ENCODE measurements around the gene ALOX5.
A peak's percentile ranks its signal among the peaks of the same experiment; 100 is the strongest.
"Not testable (repeated sequence)": the region's sequence is repeated elsewhere in the genome, so short reads cannot be mapped to it uniquely, and the experiment has no call there.

Gene ALOX5

DNA sequence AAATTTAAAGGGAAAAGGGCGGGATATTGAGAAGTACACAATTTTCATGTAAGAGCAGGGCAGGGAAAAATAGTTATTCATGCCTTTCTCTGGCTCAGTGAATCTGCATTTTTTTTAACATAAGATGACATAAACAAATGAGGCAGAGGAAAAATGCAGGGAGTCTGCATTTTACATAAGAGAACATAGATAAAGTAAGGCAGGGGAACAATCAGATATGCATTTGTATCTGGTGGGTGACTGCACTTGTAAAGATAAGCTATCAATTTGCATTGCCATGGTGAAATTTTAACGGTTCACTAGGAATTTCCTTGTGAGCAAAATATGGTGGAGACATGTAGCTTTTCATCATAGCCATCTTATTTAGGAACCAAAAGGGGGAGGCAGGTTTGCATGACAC lies 33.5 kb downstream of the ALOX5 start:
- no peak for DNase-seq

DNA sequence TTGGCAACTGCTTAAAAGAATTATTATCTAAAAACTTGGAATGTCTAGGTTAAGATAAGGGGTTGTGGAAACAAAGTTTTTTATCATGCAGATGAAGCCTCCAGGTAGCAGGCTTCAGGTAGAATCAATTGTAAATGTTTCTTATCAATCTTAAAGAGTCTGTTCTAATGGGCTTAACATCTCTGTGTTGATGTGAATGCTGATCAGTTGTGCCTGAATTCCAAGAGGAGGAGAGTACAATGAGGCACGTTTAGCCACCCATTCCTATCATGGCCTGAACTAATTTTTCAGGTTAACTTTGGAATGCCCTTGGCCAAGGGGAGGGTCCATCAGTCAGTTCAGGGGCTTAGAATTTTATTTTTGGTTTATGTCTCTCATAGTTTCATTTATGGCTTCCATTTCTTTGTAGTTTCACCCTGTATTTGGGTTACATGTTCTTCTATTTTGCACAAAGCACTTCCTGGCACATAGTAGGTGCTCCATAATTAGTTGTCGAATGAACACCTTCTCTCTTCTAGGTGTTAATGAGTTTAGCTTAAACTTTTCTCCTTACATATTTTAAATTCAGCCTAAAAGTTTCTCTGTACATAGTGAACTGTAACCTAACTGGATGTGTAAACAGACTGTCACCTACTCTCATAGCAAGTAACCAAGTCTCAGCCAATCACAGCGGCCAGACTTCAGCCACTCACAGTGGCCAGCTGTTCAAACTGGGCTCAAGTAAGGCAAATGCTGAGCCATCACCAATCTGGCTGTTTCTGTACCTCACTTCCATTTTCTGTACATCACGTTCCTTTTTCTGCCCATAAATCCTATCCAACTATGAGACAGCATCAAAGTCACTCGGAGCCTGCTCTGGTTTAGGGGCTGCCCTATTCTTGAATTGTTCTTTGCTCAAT lies 34.7 kb downstream of the ALOX5 start:
- no peak for DNase-seq

DNA sequence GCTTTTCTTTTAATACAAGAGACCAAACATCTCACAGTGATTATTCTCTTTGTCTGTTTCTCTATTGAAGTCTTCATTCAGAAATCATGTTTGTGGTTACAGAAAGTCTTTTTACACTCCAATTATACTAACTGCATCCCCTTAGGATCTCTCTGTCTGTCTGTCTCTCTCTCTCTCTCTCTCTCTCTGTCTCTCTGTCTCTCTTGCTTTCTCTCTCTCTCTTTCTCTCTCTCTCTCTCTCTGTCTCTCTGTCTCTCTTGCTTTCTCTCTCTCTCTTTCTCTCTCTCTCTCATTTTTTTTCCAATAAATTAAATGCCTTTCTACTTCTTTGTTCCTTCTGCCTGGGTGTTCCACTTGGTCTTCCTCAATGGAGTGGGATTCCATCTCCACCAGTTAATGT lies 35.3 kb downstream of the ALOX5 start:
- DNase-seq = not testable (repeated sequence)

DNA sequence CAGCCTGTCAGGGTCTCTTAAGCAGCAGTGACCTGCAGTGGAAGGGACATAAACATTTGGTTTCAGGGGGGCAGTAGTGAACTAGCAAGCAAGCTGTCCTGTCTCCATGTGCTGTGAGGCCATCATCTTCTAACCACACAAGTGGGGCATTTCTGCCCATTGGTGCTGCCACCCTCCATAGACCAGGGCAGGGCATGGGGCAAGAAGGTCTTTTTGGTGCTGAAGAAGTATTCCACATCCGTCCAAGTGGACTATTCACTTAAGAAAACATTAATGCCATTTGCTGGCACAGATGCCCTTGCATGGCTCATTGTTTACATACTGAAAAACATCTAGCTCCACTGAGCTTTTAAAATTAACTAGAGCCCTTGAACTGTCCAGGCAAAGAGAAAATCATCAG lies 35.8 kb downstream of the ALOX5 start:
- DNase-seq = no peak

GRCh38 chr10:45410489-45410806 lies 36.4 kb downstream of the ALOX5 start:
- DNase-seq = no peak

DNA sequence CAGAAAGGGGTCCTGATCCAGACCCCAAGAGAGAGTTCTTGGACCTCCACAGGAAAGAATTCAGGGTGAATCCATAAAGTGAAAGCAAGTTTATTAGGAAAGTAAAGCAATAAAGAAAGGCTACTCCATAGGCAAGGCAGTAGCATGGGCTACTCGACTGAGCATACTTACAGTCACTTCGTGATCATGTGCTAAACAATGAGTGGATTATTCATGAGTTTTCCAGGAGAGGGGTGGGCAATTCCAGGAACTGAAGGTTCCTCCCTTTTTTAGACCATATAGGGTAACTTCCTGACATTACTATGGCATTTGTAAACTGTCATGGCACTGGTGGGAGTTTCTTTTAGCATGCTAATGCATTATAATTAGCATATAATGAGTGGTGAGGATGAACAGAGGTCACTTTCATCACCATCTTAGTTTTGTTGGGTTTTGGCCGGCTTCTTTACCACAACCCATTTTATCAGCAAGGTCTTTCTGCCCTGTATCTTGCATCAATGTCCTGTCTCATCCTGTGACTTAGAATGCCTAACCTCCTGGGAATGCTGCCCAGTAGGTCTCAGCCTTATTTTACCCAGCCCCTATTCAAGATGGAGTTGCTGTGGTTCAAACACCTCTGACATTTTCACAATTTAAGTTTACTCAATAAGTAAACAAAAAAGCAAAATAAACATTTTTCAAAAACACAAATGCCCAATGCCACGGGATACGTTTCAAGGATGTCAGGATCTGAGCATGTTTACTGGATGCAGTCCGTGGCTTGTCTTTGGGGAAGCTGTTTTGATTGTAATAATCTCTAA lies 37.0 kb downstream of the ALOX5 start:
- no peak for DNase-seq

- DNase-seq = no peak
These were observed 37.6 kb downstream of the ALOX5 start for GRCh38 chr10:45411607-45411940.

DNA sequence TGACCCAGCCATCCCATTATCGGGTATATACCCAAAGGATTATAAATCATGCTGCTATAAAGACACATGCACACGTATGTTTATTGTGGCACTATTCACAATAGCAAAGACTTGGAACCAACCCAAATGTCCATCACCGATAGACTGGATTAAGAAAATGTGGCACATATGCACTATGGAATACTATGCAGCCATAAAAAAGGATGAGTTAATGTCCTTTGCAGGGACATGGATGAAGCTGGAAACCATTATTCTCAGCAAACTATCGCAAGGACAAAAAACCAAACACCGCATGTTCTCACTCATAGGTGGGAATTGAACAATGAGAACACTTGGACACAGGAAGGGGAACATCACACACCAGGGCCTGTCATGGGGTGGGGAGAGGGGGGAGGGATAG lies 41.0 kb downstream of the ALOX5 start:
- not testable (repeated sequence) for DNase-seq

GRCh38 chr10:45416603-45417002 lies 42.6 kb downstream of the ALOX5 start:
- DNase-seq = no peak

- no peak for DNase-seq
These were observed 43.7 kb downstream of the ALOX5 start for GRCh38 chr10:45417746-45418145.

- DNase-seq = no peak
These were observed 44.4 kb downstream of the ALOX5 start for GRCh38 chr10:45418417-45418848.

- peak; percentile 44 for DNase-seq
These were observed 45.0 kb downstream of the ALOX5 start for GRCh38 chr10:45418849-45419675.

DNA sequence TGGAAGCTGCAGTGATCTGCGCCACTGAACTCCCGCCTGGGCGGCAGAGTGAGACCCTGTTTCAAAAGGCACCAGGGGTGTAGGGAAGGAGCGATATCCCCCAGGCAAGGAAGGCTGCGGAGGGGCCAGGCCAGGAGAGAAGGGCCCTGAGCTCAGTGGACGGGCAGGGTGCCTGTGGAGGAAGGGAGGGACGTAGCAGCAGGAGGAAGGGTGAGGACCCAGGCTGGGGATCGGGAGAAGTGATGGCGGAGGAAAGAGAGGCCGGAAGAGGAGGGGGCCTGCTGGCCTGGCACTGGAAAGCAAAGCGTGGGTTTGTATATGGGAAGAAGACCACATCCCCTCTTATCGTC lies 45.6 kb downstream of the ALOX5 start:
- no peak for DNase-seq

- peak; percentile 38 for DNase-seq
These were observed 46.6 kb downstream of the ALOX5 start for GRCh38 chr10:45420453-45421192.

DNA sequence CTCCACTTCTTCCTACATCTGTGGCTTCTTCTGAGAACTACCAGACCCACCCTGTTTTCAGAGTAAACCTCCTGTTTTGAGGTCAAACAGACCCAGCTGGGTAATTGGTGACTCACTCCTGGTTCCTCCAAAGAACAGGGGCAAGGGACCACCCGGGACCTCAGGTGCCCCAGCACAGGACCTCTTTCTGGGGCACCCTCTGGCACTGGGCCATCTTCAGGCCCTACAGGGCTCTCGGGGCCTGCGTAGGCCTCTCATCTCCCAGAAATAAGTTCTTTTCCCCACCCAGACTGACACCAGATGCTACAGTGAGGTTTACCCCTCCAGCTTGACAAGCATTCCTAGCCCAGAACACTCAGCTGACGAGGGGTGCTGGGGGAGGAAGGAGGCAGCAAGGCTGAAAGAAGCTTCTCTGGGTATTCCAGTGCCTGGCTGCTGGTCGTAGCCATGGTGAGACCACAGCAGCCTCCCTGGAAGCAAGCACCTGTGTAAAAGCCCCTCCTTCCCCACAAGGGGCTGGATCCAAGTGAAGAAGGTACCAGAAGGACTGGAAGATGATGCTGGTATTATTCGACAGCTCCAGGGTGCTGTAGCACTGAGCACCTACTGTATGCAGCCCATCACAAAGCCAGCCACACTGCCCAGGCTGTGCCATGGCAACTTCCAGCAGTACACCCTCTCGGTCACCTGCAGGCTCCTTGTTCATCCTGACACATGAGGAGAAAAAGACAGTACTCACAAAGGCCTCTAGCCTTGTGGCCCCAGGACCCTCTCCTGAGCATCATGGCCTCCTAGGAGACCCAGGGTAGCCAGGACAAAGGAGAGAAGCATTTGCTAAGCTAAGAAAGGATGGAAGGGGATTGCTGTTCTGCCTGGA lies 47.4 kb downstream of the ALOX5 start:
- DNase-seq = no peak

DNA sequence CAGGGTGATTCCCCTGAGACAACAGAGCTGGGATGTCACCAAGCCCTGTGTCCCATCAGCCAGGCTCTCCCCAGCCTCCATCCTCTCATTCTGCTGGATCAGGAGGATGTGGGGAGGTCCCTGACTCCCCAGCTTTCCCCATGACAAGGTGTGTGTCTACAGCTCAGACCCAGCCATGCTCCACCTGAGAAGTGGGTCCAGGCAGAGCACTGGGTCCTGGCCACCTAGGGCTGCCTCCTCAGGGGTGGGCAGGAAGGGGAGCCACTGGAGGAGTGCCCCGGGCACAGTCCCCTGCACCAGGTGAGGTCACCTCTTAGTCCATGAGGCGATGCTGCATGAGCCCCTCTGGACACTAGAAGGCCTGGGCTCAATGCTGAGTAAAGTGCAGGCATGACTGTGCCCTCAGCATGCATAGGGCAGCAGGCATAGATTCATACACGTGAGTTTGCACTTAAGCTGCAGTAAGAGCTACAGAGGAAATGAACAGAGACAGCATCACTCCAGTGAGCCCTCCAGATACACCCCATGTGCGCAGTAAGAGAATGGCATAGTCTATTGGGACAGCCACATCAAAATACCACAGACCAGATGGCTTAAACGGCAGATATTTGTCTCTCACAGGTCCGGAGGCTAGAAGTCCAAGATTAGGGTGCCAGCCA lies 48.3 kb downstream of the ALOX5 start:
- no peak for DNase-seq

DNA sequence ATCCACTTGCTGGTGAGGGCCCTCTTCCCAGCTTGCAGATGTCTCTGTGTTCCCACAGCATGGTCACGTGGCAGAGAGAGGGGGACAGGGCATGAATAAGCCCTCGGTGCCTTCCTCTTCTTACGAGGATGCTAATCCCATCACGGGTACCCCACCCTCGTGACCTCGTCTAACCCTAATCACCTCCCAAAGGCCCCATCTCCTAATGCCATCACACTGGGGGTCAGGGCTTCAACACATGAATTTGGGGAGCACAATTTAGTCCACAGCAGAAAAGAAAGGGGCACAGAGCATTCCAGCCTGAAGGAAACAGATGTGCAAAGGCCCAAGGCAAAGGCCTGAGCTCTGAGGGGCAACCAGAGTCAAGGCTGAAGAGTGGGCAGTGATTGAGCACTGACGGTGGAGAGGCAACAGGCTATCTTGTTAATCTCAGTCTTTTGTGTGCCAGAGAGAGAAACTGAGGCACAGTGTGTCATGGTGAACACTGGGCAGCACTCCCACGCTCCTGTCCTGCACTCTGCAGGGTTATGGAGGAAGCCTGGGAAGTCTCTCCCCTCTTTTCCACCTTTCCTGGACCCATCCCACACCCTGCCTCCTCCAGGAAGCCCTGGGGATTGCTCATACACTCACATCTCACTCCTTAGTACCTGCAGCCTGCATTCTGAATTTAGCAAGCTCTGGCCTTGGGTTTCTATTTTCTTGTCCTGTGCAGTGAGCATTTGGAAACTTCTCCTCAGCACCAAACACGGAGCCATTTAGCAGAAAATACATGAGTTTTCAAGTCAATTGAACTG lies 49.0 kb downstream of the ALOX5 start:
- no peak for DNase-seq

DNA sequence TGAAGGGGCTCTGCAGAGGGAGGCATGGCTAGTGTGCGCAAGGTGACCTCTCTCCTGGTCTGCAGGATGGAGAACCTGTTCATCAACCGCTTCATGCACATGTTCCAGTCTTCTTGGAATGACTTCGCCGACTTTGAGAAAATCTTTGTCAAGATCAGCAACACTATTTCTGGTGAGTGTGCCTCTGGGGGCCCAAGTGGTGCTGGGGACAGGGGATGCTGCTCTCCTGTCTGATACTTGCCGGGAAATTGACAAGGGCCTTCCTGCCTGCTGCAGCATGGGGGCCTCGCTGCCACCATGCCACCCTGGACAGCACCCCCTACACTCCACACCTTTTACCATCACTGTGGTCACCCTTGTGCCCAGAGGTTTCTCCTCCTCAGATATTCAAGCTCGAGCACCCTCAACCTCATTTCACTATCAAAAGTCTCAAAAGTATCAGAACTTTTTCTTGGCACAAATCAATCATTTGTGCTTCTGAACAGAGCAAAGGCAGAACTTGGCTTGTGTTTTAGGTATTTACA lies 50.0 kb downstream of the ALOX5 start:
- no peak for DNase-seq

DNA sequence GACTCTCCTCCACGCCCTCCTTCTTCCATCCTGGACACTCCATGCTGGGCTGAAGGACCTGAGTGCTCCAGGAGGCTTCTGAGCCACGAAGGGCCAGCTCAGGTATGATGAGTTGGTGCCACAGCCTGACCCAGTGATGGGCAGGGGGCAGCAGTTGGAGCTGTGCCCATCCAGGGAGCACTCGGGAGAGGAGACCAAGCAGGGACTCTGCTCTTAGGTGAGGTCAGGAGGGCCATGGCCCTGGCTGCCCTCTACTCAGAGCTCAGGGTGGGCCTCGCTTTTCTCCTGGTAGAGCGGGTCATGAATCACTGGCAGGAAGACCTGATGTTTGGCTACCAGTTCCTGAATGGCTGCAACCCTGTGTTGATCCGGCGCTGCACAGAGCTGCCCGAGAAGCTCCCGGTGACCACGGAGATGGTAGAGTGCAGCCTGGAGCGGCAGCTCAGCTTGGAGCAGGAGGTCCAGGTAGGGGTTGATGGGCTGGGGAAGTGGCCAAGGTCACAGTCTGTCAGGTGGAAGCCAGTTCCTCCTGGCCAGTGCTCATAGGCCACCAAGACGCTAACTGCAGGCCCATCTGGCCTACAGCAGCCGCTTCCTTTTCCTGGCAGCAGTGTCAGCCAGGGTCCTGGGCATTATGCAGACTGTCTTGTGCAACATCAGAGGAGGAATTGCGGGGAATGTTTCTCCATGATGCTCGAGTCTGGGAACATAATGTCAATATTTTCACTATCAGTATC lies 50.8 kb downstream of the ALOX5 start:
- no peak for DNase-seq
